GM18517 (cell line): ENCODE measurements around the gene RALGAPA1.
A peak's percentile ranks its signal among the peaks of the same experiment; 100 is the strongest.
"Not testable (repeated sequence)": the region's sequence is repeated elsewhere in the genome, so short reads cannot be mapped to it uniquely, and the experiment has no call there.

Experiments
- ATAC-seq: cut with Tn5 transposase; IDR thresholded peaks from one replicate; pipeline ENCODE4 v1.9.1; 2021; ENCODE audit warnings: mild to moderate bottlenecking, moderate library complexity; ENCODE audit not compliant: unreplicated experiment

RALGAPA1 gene

GRCh38 chr14:35808638-35809563, at the start of gene RALGAPA1:
Gene RALGAPA1, minus strand, starts transcription at chr14:35809295. Its CDS starts 460 bp downstream, at chr14:35808835.
- peak; percentile 95 for ATAC-seq

- ATAC-seq: no peak
Observed at GRCh38 chr14:35858521-35859209, 49.6 kb upstream of the RALGAPA1 start.

- peak; percentile 99 for ATAC-seq
Observed at GRCh38 chr14:35855876-35856481, 46.9 kb upstream of the RALGAPA1 start.

GRCh38 chr14:35854696-35855270, 45.7 kb upstream of the RALGAPA1 start:
- no peak for ATAC-seq

GRCh38 chr14:35853225-35853624, 44.1 kb upstream of the RALGAPA1 start:
- ATAC-seq: no peak

- no peak for ATAC-seq
Observed at GRCh38 chr14:35851823-35852222, 42.7 kb upstream of the RALGAPA1 start.

GRCh38 chr14:35849122-35849521, 40.0 kb upstream of the RALGAPA1 start:
- ATAC-seq: no peak

- no peak for ATAC-seq
Observed at GRCh38 chr14:35847636-35848035, 38.5 kb upstream of the RALGAPA1 start.

- ATAC-seq: no peak
Observed at GRCh38 chr14:35844494-35844893, 35.4 kb upstream of the RALGAPA1 start.

- ATAC-seq: not testable (repeated sequence)
Observed at GRCh38 chr14:35842245-35842644, 33.1 kb upstream of the RALGAPA1 start.

- not testable (repeated sequence) for ATAC-seq
Observed at GRCh38 chr14:35841704-35842103, 32.6 kb upstream of the RALGAPA1 start.

GRCh38 chr14:35835208-35835982, 26.3 kb upstream of the RALGAPA1 start:
- no peak for ATAC-seq

- no peak for ATAC-seq
Observed at GRCh38 chr14:35829449-35829848, 20.4 kb upstream of the RALGAPA1 start.

GRCh38 chr14:35827678-35828472, 18.8 kb upstream of the RALGAPA1 start:
- ATAC-seq: no peak

- peak; percentile 9 for ATAC-seq
Observed at GRCh38 chr14:35826952-35827416, 17.9 kb upstream of the RALGAPA1 start.

- peak; percentile 99 for ATAC-seq
Observed at GRCh38 chr14:35826218-35826951, 17.3 kb upstream of the RALGAPA1 start, which contains the start of gene BRMS1L. Gene BRMS1L, plus strand, starts transcription at chr14:35826338. Its CDS starts 179 bp downstream, at chr14:35826517.

GRCh38 chr14:35825968-35826217, 16.8 kb upstream of the RALGAPA1 start:
- ATAC-seq: no peak

- ATAC-seq: not testable (repeated sequence)
Observed at GRCh38 chr14:35824446-35825165, 15.5 kb upstream of the RALGAPA1 start.
